H1 (cell line): ENCODE measurements around the gene ECI1.

Experiments used
- CEBPB ChIP-seq: IDR thresholded peaks from 2 replicates; pipeline ENCODE4 v1.6.1; 2012; ENCODE audit warnings: low read depth, low read length
- CTCF ChIP-seq, 3 experiments: IDR thresholded peaks; 1 replicate in 2 of 3; 2 replicates in 1 of 3; pipeline versions ENCODE4 v1.5.1 to v1.6.1; 2011; ENCODE audit warnings: low read length in 3 of 3, mild to moderate bottlenecking in 3 of 3, inconsistent platforms in 2 of 3, low read depth in 1 of 3, moderate library complexity in 1 of 3; ENCODE audit not compliant: insufficient read depth in 1 of 3; ENCODE audit errors: control extremely low read depth in 1 of 3
- EP300 ChIP-seq, 2 experiments: IDR thresholded peaks; 1 replicate in 1 of 2; 2 replicates in 1 of 2; pipeline ENCODE4 v1.6.1; 2011 to 2012; ENCODE audit warnings: low read depth in 2 of 2, low read length in 2 of 2, mild to moderate bottlenecking in 2 of 2, borderline replicate concordance in 1 of 2, inconsistent platforms in 1 of 2, moderate library complexity in 1 of 2
- KDM4A ChIP-seq: IDR thresholded peaks from one replicate; pipeline ENCODE4 v1.7.1; 2012; ENCODE audit warnings: low read depth, mild to moderate bottlenecking, moderate library complexity, low read length, inconsistent platforms; ENCODE audit not compliant: severe bottlenecking
- MAFK ChIP-seq: IDR thresholded peaks from 2 replicates; pipeline ENCODE4 v1.6.1; 2012; ENCODE audit warnings: low read depth, mild to moderate bottlenecking, improper control_type of control experiment, low read length
- MAX ChIP-seq: IDR thresholded peaks from 2 replicates; pipeline ENCODE4 v1.6.1; 2012; ENCODE audit warnings: inconsistent platforms

DNA sequence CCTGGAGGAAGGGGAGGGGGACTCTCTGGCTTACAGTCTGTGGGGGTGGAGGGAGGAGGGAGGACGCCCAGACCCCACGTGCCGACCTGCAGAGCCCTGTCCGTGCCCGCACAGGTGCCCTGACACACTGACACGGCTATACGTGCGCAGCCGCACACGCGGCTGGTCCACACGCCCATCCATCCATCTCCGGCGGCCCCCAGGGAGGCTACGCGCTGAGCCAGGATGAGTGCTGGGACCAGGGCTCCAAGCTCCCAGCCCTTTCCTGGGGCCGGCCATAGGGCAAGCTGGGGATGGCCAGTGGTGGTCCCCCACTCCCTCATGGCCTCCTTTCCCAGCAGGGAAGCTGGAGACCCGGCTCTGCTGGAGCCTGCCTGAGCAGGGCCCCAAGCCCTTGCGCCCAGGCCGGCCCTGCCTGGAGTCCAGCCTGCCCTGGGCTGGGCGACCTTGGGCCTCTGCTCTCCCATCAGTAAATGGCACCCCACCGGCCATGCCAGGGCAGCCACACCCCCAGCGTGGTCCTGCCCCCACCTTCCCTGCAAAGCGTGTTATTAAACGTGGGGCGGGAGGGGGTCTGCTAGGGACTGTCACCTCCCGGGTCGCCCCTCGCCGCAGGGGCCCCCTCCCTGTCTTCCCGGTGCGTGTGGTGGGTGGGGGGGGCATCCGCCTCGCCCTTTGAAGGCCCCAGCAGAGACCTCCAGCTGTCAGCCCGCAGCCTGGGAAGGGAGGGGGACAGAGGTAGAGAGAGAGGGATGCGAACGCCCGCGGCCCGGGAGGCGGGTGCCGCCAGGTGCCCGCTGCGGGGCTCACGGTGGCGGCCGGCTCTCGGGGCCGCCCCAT, 55.8 kb downstream of the ECI1 start:
- no peak for TF ChIP-seq MAX
- no peak for TF ChIP-seq CTCF (IDR thresholded peaks at IDR 0.05; ENCODE audit: control extremely low read depth in 1 of 3, insufficient read depth in 1 of 3, low read depth in 1 of 3, low read length in 3 of 3)
- peak; percentile 56 for TF ChIP-seq KDM4A
- no peak for TF ChIP-seq MAFK
- no peak for TF ChIP-seq EP300 (IDR thresholded peaks at IDR 0.05; ENCODE audit: borderline replicate concordance in 1 of 2, low read depth in 2 of 2, low read length in 2 of 2)
- TF ChIP-seq CEBPB, result no peak
